NCI-H1417 (cell line): Measurements from ENCODE around the gene ISM1.

ENCODE experiments used
- DNase-seq, 3 experiments: peaks; one replicate each; lab custom pipeline; 2025; lab: John Stamatoyannopoulos, UW

ISM1 gene

GRCh38 chr20:13312300-13312699 lies 91.2 kb downstream of the ISM1 start:
- DNase-seq: no peak

- DNase-seq: no peak
Measured at GRCh38 chr20:13313201-13313600, 92.1 kb downstream of the ISM1 start.

- DNase-seq: no peak
Measured at GRCh38 chr20:13317439-13317838, 96.4 kb downstream of the ISM1 start.

- no peak for DNase-seq
Measured at GRCh38 chr20:13318871-13319521, 97.9 kb downstream of the ISM1 start.

GRCh38 chr20:13320702-13321101 lies 99.6 kb downstream of the ISM1 start:
- no peak for DNase-seq

GRCh38 chr20:13321416-13321815 lies 100.3 kb downstream of the ISM1 start:
- no peak for DNase-seq

GRCh38 chr20:13322198-13322597 lies 101.1 kb downstream of the ISM1 start:
- no peak for DNase-seq

- no peak for DNase-seq
Measured at GRCh38 chr20:13322621-13323020, 101.5 kb downstream of the ISM1 start.

GRCh38 chr20:13325033-13325432 lies 104.0 kb downstream of the ISM1 start:
- peak in 1 of 3 experiments; percentile 21 for DNase-seq

GRCh38 chr20:13325796-13326340 lies 104.8 kb downstream of the ISM1 start:
- DNase-seq: no peak

- no peak for DNase-seq
Measured at GRCh38 chr20:13331536-13331935, 110.5 kb downstream of the ISM1 start.

- no peak for DNase-seq
Measured at GRCh38 chr20:13333036-13333435, 112.0 kb downstream of the ISM1 start.

GRCh38 chr20:13333793-13334192 lies 112.7 kb downstream of the ISM1 start:
- DNase-seq: peak; percentile 9 to 66 (median 9)

GRCh38 chr20:13336308-13337089 lies 115.4 kb downstream of the ISM1 start:
- no peak for DNase-seq

GRCh38 chr20:13337090-13337784 lies 116.2 kb downstream of the ISM1 start:
- no peak for DNase-seq

GRCh38 chr20:13338097-13338661 lies 117.1 kb downstream of the ISM1 start:
- no peak for DNase-seq

- no peak for DNase-seq
Measured at GRCh38 chr20:13338999-13339411, 117.9 kb downstream of the ISM1 start.

GRCh38 chr20:13340088-13340487 lies 119.0 kb downstream of the ISM1 start:
- DNase-seq: no peak

- DNase-seq: no peak
Measured at GRCh38 chr20:13341737-13342393, 120.8 kb downstream of the ISM1 start.

- no peak for DNase-seq
Measured at GRCh38 chr20:13342469-13343242, 121.6 kb downstream of the ISM1 start.

- no peak for DNase-seq
Measured at GRCh38 chr20:13344671-13345070, 123.6 kb downstream of the ISM1 start.
